ENCODE measurements around the gene ATP6V1G1. TPM values are rescaled to one million over a fixed set of nuclear protein-coding genes. Genes with fewer than 3 reads are reported as not detected.

ATP6V1G1 gene
- total RNA-seq, 1 experiment from 2014 or later: 87.1 TPM

GRCh38 chr9:114604989-114605388 is 17.4 kb downstream of the ATP6V1G1 start:
- H3K27ac Mint-ChIP-seq (ENCODE audit: low read depth, unreplicated experiment): no peak overlapping the region
- peaks cover 20% of the 10 kb centered on the region for H3K36me3 Mint-ChIP-seq (ENCODE audit: insufficient read depth, unreplicated experiment)
- peaks cover 14% of the 10 kb centered on the region for H3K4me1 Mint-ChIP-seq (ENCODE audit: insufficient read depth, unreplicated experiment)
- no TSS peak for BruUV-seq (replicated peaks)
- intact Hi-C loops (cut with micrococcal nuclease): no loop called here
- ChIA-PET CTCF (interaction anchor here (0.7 to 1.7 kb wide), 5 partner anchors 9 to 170 kb away, joined by 3 to 8 read pairs (median 5); partner anchors contain the start of gene ATP6V1G1), POLR2A (interaction anchor here (0.7 to 3.3 kb wide), 3 partner anchors 13 to 53 kb away, joined by 3 to 12 read pairs (median 3); no protein-coding TSS in a partner anchor)
- no peak for TF ChIP-seq CTCF (IDR thresholded peaks at IDR 0.05; ENCODE audit: unreplicated experiment)
- no peaks in the 10 kb centered on the region for H3K27me3 Mint-ChIP-seq (ENCODE audit: insufficient read depth, unreplicated experiment)
- peaks cover 9% of the 10 kb centered on the region for H3K9me3 Mint-ChIP-seq (ENCODE audit: unreplicated experiment)
- no peak for DNase-seq (ENCODE audit: unreplicated experiment)
- H3K4me3 Mint-ChIP-seq (ENCODE audit: unreplicated experiment): no peak overlapping the region

- peaks cover 9% of the 10 kb centered on the region for H3K9me3 Mint-ChIP-seq (ENCODE audit: unreplicated experiment)
- H3K27ac Mint-ChIP-seq (ENCODE audit: low read depth, unreplicated experiment): no peak overlapping the region
- ChIA-PET CTCF (interaction anchor here (0.6 to 0.9 kb wide), 2 partner anchors 10 to 15 kb away, joined by 3 read pairs; no protein-coding TSS in a partner anchor), POLR2A (interaction anchor here (1.3 to 3.3 kb wide), 4 partner anchors 14 to 54 kb away, joined by 3 to 12 read pairs (median 8); partner anchors contain the start of gene ATP6V1G1)
- no peak for TF ChIP-seq CTCF (IDR thresholded peaks at IDR 0.05; ENCODE audit: unreplicated experiment)
- H3K4me3 Mint-ChIP-seq (ENCODE audit: unreplicated experiment): no peak overlapping the region
- DNase-seq (ENCODE audit: unreplicated experiment): no peak
- H3K27me3 Mint-ChIP-seq (ENCODE audit: insufficient read depth, unreplicated experiment): no peaks in the 10 kb centered on the region
- intact Hi-C loops (cut with micrococcal nuclease): no loop called here
- H3K4me1 Mint-ChIP-seq (ENCODE audit: insufficient read depth, unreplicated experiment): peaks cover 14% of the 10 kb centered on the region
- no TSS peak for BruUV-seq (replicated peaks)
- H3K36me3 Mint-ChIP-seq (ENCODE audit: insufficient read depth, unreplicated experiment): peaks cover 12% of the 10 kb centered on the region
Measured at GRCh38 chr9:114606068-114606467, 18.5 kb downstream of the ATP6V1G1 start.

GRCh38 chr9:114606597-114607207 is 19.1 kb downstream of the ATP6V1G1 start:
- DNase-seq (ENCODE audit: unreplicated experiment): peak; percentile 78
- POLR2A ChIA-PET: interaction anchor here (0.7 to 3.3 kb wide), 5 partner anchors 15 to 70 kb away, joined by 3 to 12 read pairs (median 7); partner anchors contain the start of gene ATP6V1G1
- CTCF ChIA-PET: interaction anchor here (0.5 to 1.2 kb wide), 6 partner anchors 10 to 186 kb away, joined by 3 to 4 read pairs (median 3); no protein-coding TSS in a partner anchor
- H3K36me3 Mint-ChIP-seq (ENCODE audit: insufficient read depth, unreplicated experiment): peaks cover 6% of the 10 kb centered on the region
- no peak for TF ChIP-seq CTCF (IDR thresholded peaks at IDR 0.05; ENCODE audit: unreplicated experiment)
- intact Hi-C loops (cut with micrococcal nuclease): no loop called here
- peaks cover 14% of the 10 kb centered on the region for H3K4me1 Mint-ChIP-seq (ENCODE audit: insufficient read depth, unreplicated experiment)
- H3K4me3 Mint-ChIP-seq (ENCODE audit: unreplicated experiment): no peak overlapping the region
- peaks cover 5% of the 10 kb centered on the region for H3K9me3 Mint-ChIP-seq (ENCODE audit: unreplicated experiment)
- H3K27me3 Mint-ChIP-seq (ENCODE audit: insufficient read depth, unreplicated experiment): no peaks in the 10 kb centered on the region
- no peak overlapping the region for H3K27ac Mint-ChIP-seq (ENCODE audit: low read depth, unreplicated experiment)
- BruUV-seq (replicated peaks): no TSS peak

- Mint-ChIP-seq H3K9me3 (ENCODE audit: unreplicated experiment) (no peaks in the 10 kb centered on the region), H3K36me3 (ENCODE audit: insufficient read depth, unreplicated experiment) (peaks cover under 1% of the 10 kb centered on the region), H3K27me3 (ENCODE audit: insufficient read depth, unreplicated experiment) (no peaks in the 10 kb centered on the region), H3K4me3 (ENCODE audit: unreplicated experiment) (no peak overlapping the region), H3K4me1 (ENCODE audit: insufficient read depth, unreplicated experiment) (peaks cover 20% of the 10 kb centered on the region), H3K27ac (ENCODE audit: low read depth, unreplicated experiment) (no peak overlapping the region)
- intact Hi-C loops (cut with micrococcal nuclease): no loop called here
- DNase-seq (ENCODE audit: unreplicated experiment): no peak
- no TSS peak for BruUV-seq (replicated peaks)
- no peak for TF ChIP-seq CTCF (IDR thresholded peaks at IDR 0.05; ENCODE audit: unreplicated experiment)
- ChIA-PET POLR2A (interaction anchor here (0.6 to 6.4 kb wide), 5 partner anchors 9 to 25 kb away, joined by 3 to 53 read pairs (median 7); partner anchors contain the start of gene ATP6V1G1), CTCF (interaction anchor here (0.8 to 1.2 kb wide), 3 partner anchors 16 to 70 kb away, joined by 3 read pairs; no protein-coding TSS in a partner anchor)
Measured at GRCh38 chr9:114607671-114608524, 20.3 kb downstream of the ATP6V1G1 start.
